HFFc6 (cell line): ENCODE measurements around the gene USP43. TPM values are rescaled to one million over a fixed set of nuclear protein-coding genes. Genes with fewer than 3 reads are reported as not detected.

Experiments used
- DNase-seq: peaks from one replicate; pipeline ENCODE4 v3.0.0-alpha.2; 2018
- H3K27ac Mint-ChIP-seq: 2 replicates; pipeline ENCODE4 v1.8.0; 2020; ENCODE audit warnings: mild to moderate bottlenecking, mixed read lengths
- H3K27me3 Mint-ChIP-seq: 2 replicates; pipeline ENCODE4 v1.8.0; 2021; ENCODE audit warnings: mild to moderate bottlenecking, moderate library complexity, mixed read lengths; ENCODE audit not compliant: insufficient read depth
- H3K36me3 Mint-ChIP-seq: 2 replicates; pipeline ENCODE4 v1.8.0; 2021; ENCODE audit warnings: low read depth, mixed read lengths
- H3K4me1 Mint-ChIP-seq: 2 replicates; pipeline ENCODE4 v1.8.0; 2020; ENCODE audit warnings: low read depth, mixed read lengths
- H3K4me3 Mint-ChIP-seq: 2 replicates; pipeline ENCODE4 v1.8.0; 2020; ENCODE audit warnings: mild to moderate bottlenecking, moderate library complexity, mixed read lengths
- H3K9me3 Mint-ChIP-seq: 2 replicates; pipeline ENCODE4 v1.8.0; 2020; ENCODE audit warnings: mild to moderate bottlenecking, mixed read lengths
- CTCF ChIP-seq: fragments of 200-600 bp; sonication (generic); IDR thresholded peaks from 2 replicates; pipeline ENCODE4 v1.5.0; 2021; ENCODE audit warnings: antibody characterized with exemption, mild to moderate bottlenecking
- total RNA-seq, 6 experiments: library from RNA; stranded (reverse); fragmentation: NEBNext Ultra II Directional; extraction: Animal tissue kit (Norgen Biotek cat#: 25700); gene quantifications; 2 replicates in 1 of 6; 3 replicates in 5 of 6; pipeline ENCODE4 v1.2.3, GENCODE V29; 2021

Gene USP43
- total RNA-seq, 6 experiments from 2014 or later = 0.09 TPM; not detected in 5

- peaks cover 33% of the 10 kb centered on the region for H3K9me3 Mint-ChIP-seq
- no peak overlapping the region for H3K27ac Mint-ChIP-seq
- H3K36me3 Mint-ChIP-seq = 0 out of 2 replicates have a peak, but pooled peaks cover 2% of the 10 kb centered on the region
- H3K27me3 Mint-ChIP-seq = peaks cover 5% of the 10 kb centered on the region
- DNase-seq = no peak
- H3K4me3 Mint-ChIP-seq = no peak overlapping the region
- H3K4me1 Mint-ChIP-seq = no peaks in the 10 kb centered on the region
- TF ChIP-seq CTCF = no peak
These were observed 39.8 kb downstream of the USP43 start for GRCh38 chr17:9684955-9685621.

GRCh38 chr17:9693755-9694154 lies 48.4 kb downstream of the USP43 start:
- H3K4me1 Mint-ChIP-seq = no peaks in the 10 kb centered on the region
- H3K27me3 Mint-ChIP-seq = no peaks in the 10 kb centered on the region; the same call in 1 of the 2 replicates
- TF ChIP-seq CTCF = no peak
- no peak overlapping the region for H3K4me3 Mint-ChIP-seq
- no peak overlapping the region for H3K27ac Mint-ChIP-seq
- 0 out of 2 replicates have a peak, but pooled peaks cover 5% of the 10 kb centered on the region for H3K36me3 Mint-ChIP-seq
- DNase-seq = no peak
- H3K9me3 Mint-ChIP-seq = peaks cover 37% of the 10 kb centered on the region

- Mint-ChIP-seq H3K36me3 (0 out of 2 replicates have a peak, but pooled peaks cover 5% of the 10 kb centered on the region), H3K4me1 (no peaks in the 10 kb centered on the region), H3K27me3 (no peaks in the 10 kb centered on the region; the same call in 1 of the 2 replicates), H3K4me3 (no peak overlapping the region), H3K27ac (no peak overlapping the region), H3K9me3 (peaks cover 42% of the 10 kb centered on the region)
- no peak for DNase-seq
- TF ChIP-seq CTCF = no peak
These were observed 51.1 kb downstream of the USP43 start for GRCh38 chr17:9696279-9697044.

GRCh38 chr17:9700136-9700535 lies 54.8 kb downstream of the USP43 start:
- no peak overlapping the region for H3K27ac Mint-ChIP-seq
- H3K4me1 Mint-ChIP-seq = no peaks in the 10 kb centered on the region

More at GRCh38 chr17:9700136-9700535, 54.8 kb downstream of the USP43 start:
- TF ChIP-seq CTCF = no peak
- Mint-ChIP-seq H3K27me3 (peaks cover 5% of the 10 kb centered on the region; the same call in 1 of the 2 replicates), H3K9me3 (peaks cover 61% of the 10 kb centered on the region), H3K36me3 (peaks cover 10% of the 10 kb centered on the region; the same call in 1 of the 2 replicates), H3K4me3 (no peak overlapping the region)
- no peak for DNase-seq
